GM15510 (cell line): ENCODE data around the gene LUC7L.

ENCODE experiments used
- POLR2A ChIP-seq: IDR thresholded peaks from 3 replicates; pipeline ENCODE4 v1.6.1; 2011; ENCODE audit warnings: borderline replicate concordance; ENCODE audit not compliant: insufficient read length; ENCODE audit errors: extremely low read depth

The LUC7L gene

GRCh38 chr16:192686-193085, 36.6 kb downstream of the LUC7L start:
- TF ChIP-seq POLR2A, result no peak

DNA sequence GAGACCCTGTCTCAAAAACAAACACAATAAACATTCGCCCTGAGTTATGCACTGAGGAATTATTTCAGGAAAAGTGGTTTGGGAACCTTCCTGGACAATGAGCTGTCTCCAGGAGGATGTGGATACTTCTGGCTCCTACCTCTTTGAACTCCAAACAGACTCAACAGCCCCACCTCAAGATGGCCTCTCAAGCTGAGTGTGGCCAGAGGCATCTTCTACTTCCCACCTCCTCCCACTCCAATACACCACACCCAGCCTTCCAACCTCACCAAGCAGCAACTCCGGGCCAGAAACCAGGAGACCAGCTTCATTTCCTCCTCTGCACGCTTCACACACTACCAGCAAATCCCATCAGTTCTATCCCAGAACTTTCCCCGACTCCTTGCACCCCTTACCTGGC, 37.4 kb downstream of the LUC7L start:
- TF ChIP-seq POLR2A, result no peak

DNA sequence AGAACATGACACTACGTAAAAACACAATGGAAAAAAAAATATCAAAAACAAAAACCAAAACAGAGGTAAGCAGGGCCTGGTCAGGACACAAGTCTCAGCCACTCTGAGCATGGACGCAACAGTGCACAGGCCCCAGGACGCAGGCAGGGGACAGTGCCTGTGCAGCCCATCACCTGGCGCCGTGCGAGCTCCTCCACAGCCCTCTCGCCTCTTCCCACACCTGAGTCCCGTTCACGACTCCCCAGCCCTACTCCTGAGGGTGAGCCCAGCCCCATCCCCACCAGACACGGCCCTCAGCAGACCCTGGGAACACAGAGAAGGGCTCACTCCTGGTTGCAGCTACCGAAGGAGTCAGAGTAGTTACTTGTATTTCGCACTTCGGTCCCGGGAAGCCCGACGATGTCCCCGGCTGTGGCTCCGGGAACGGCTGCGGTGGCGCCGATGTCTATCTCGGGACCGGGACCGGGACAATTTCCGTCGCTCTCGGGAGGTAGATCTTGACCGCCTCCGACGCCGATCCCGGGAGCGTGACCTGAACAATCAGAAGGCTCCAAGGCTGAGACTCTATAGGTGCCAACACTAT, 39.6 kb downstream of the LUC7L start:
- TF ChIP-seq POLR2A, result no peak

- TF ChIP-seq POLR2A, result no peak
These were observed 40.6 kb downstream of the LUC7L start for GRCh38 chr16:188674-189073.

GRCh38 chr16:187330-187729, 41.9 kb downstream of the LUC7L start:
- no peak for TF ChIP-seq POLR2A

GRCh38 chr16:185691-186090, 43.6 kb downstream of the LUC7L start:
- TF ChIP-seq POLR2A, result no peak

- no peak for TF ChIP-seq POLR2A
These were observed 44.0 kb downstream of the LUC7L start for GRCh38 chr16:185213-185612.

- TF ChIP-seq POLR2A, result no peak
These were observed 46.2 kb downstream of the LUC7L start for GRCh38 chr16:183005-183404.

DNA sequence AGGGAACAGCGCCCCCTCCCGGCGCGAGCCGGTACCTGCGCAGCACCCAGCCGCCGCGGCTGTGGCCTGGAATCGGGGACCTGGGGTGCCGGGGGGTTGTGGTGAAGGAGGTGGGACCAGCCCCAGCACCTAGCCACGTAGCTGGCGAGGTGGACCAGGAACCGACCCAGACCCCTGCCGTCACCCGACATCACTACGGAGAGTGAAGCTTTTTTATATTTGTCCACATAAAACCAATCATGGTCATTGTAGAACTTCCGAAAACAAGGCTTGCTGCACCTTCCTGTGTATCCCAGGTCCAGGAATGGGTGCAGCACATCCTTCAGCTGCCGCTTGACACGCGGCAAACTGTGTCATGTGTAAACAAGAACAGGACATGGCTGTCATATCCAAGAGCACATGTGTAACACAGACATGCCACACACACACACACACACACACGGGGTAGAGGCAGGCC, 47.7 kb downstream of the LUC7L start:
- no peak for TF ChIP-seq POLR2A

DNA sequence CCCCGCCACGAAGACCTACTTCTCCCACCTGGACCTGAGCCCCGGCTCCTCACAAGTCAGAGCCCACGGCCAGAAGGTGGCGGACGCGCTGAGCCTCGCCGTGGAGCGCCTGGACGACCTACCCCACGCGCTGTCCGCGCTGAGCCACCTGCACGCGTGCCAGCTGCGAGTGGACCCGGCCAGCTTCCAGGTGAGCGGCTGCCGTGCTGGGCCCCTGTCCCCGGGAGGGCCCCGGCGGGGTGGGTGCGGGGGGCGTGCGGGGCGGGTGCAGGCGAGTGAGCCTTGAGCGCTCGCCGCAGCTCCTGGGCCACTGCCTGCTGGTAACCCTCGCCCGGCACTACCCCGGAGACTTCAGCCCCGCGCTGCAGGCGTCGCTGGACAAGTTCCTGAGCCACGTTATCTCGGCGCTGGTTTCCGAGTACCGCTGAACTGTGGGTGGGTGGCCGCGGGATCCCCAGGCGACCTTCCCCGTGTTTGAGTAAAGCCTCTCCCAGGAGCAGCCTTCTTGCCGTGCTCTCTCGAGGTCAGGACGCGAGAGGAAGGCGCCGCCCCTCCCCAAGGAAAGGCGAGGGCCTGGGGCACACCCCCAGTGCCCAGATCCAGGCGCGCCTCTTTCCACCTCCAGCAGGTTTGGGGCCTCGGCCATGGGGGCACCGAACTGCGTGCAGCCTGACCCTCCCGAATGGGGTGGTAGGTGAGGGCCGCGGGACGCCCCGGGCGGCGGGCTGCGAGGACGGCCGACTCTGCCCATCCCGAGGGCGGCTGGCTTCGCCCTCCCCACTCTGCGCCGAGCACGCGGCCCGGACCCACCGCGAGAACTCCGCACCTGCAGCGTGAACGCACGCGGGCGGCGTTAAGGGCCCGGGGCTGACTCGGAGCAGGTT, 48.3 kb downstream of the LUC7L start:
- TF ChIP-seq POLR2A, result no peak

- TF ChIP-seq POLR2A, result no peak
These were observed 49.1 kb downstream of the LUC7L start, which contains the start of gene HBQ1 for GRCh38 chr16:180101-180675. HBQ1 (plus strand) TSS chr16:180459; CDS start chr16:180487, 28 bp downstream.

DNA sequence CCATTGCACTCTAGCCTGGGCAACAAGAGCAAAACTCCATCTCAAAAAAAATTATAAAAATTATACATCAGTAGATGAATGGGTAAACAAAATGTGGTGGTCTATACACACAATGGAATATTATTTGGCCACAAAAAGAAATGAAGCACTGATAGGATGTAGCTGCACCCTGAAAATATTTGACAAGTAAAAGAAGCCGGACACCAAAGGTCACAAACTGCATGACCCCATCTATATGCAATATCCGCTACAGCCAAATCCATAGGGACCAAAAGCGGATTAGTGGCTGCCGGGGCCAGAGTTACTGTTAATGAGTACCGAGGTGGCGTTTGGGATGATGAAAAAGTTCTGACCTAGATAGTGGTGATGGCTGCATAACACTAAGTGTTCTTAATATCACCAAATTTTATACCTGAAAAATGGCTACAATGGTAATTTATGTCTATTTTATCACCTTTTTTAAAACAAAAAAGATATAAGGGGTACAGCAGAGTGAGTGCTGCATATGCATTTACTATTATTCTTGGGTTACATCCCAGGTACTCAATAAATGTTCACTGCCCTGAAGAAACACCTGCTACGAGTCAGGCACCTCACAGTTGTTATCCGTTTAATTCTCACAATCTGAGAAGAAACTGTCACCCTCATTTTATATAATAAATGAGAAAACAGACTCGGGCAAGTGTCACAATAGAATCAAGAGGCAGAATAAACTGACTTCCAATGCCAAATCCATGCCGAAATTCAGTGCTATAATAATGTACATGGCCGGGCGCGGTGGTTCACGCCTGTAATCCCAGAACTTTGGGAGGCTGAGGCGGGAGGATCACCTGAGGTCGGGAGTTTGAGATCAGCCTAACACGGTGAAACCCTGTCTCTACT, 49.8 kb downstream of the LUC7L start:
- TF ChIP-seq POLR2A, result no peak

GRCh38 chr16:178668-179015, 50.6 kb downstream of the LUC7L start:
- TF ChIP-seq POLR2A, result no peak

DNA sequence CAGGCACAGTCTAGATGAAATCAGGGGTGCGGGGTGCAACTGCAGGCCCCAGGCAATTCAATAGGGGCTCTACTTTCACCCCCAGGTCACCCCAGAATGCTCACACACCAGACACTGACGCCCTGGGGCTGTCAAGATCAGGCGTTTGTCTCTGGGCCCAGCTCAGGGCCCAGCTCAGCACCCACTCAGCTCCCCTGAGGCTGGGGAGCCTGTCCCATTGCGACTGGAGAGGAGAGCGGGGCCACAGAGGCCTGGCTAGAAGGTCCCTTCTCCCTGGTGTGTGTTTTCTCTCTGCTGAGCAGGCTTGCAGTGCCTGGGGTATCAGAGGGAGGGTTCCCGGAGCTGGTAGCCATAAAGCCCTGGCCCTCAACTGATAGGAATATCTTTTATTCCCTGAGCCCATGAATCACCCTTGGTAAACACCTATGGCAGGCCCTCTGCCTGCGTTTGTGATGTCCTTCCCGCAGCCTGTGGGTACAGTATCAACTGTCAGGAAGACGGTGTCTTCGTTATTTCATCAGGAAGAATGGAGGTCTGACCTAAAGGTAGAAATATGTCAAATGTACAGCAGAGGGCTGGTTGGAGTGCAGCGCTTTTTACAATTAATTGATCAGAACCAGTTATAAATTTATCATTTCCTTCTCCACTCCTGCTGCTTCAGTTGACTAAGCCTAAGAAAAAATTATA, 51.1 kb downstream of the LUC7L start:
- TF ChIP-seq POLR2A, result no peak
